Measurements from ENCODE around the gene CCDC106.

The CCDC106 gene

GRCh38 chr19:55685776-55686175 is 37.8 kb downstream of the CCDC106 start:
- no peak for DNase-seq (ENCODE audit: low read depth)
- H3K4me3 ChIP-seq (ENCODE audit: low read length): no peak overlapping the region
- TF ChIP-seq CTCF (conservative IDR thresholded peaks at IDR 0.05; ENCODE audit: low read depth, low read length): no peak

DNA sequence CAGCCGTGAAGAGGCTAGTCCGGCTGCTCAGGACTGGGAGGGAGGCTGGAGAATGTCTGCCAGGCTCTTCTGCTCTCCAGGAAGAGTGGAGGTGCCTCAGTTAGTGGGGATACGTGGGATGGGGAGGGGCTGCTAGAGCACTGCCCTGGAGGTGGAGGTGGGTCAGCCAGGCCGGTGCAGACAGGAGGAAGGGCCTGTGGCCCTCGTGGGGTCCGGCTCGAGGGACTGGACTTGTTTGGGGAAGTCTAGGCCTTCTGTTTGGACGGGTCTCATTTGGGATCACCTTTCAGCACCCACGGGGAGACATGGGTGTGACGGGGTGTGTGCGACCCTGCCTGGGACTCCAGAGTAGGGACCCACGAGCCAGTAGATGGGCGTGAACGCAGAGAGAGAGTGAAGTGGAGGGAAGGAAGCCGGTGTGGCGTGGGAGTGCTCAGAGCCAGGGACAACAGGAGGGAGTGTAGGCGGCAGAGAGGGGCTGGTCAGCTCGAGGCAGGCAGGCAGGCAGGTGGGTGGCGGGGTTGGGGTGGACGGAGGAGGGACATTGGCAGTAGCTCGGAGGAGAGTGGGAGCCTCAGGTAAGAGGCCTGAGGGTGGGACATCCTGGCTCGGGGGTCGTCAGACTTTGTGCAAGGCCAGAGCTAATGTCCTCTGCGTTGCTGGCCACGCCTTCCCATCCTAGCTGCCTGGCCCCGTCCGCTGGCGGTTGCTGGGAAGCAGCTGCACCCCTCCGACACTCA is 38.5 kb downstream of the CCDC106 start:
- no peak for DNase-seq (ENCODE audit: low read depth)
- H3K4me3 ChIP-seq (ENCODE audit: low read length): no peak overlapping the region
- TF ChIP-seq CTCF (conservative IDR thresholded peaks at IDR 0.05; ENCODE audit: low read depth, low read length): no peak

- no peak for DNase-seq (ENCODE audit: low read depth)
- TF ChIP-seq CTCF (conservative IDR thresholded peaks at IDR 0.05; ENCODE audit: low read depth, low read length): no peak
- no peak overlapping the region for H3K4me3 ChIP-seq (ENCODE audit: low read length)
Observed at GRCh38 chr19:55687281-55688201, 39.5 kb downstream of the CCDC106 start.

- DNase-seq (ENCODE audit: low read depth): no peak
- no peak for TF ChIP-seq CTCF (conservative IDR thresholded peaks at IDR 0.05; ENCODE audit: low read depth, low read length)
- no peak overlapping the region for H3K4me3 ChIP-seq (ENCODE audit: low read length)
Observed at GRCh38 chr19:55688422-55689218, 40.6 kb downstream of the CCDC106 start.

DNA sequence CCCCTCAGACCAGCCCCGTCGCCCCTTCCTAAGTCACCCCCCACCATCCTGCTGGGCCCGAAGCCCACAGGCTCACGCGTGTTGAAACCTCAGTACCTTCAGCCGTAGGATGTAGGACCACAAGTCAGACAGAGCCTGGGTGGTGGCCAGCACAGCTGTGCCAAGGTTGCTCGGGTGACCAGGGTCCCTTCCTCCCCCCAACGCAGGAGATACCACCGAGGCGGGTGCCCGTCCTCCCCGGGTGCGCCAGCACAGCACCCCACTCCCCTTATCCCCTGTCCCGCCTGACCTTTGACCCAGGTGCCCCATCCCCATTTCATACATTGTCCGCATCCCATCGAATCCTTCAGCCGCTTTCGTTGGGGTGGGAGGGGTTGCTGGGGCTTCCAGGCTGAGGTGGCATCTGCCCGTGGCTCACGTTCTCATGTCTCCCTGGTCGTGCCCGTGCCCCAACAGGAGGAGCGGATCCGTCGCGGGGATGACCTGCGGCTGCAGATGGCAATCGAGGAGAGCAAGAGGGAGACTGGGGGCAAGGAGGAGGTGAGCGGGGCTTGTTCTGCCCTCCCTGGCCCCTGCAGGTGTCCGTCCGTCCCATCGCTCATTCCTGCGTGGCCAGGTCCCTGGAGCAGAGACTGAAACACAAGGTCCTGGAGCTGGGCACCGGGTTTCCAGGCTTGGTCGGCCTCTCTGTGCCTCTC is 41.5 kb downstream of the CCDC106 start:
- H3K4me3 ChIP-seq (ENCODE audit: low read length): no peak overlapping the region
- no peak for TF ChIP-seq CTCF (conservative IDR thresholded peaks at IDR 0.05; ENCODE audit: low read depth, low read length)

GRCh38 chr19:55690109-55690768 is 42.2 kb downstream of the CCDC106 start:
- no peak for DNase-seq (ENCODE audit: low read depth)
- no peak overlapping the region for H3K4me3 ChIP-seq (ENCODE audit: low read length)
- TF ChIP-seq CTCF (conservative IDR thresholded peaks at IDR 0.05; ENCODE audit: low read depth, low read length): no peak

More for the DNA sequence above, 41.5 kb downstream of the CCDC106 start:
- DNase-seq (ENCODE audit: low read depth): no peak
